ENCODE data around the gene ADAM12.

The ADAM12 gene

DNA sequence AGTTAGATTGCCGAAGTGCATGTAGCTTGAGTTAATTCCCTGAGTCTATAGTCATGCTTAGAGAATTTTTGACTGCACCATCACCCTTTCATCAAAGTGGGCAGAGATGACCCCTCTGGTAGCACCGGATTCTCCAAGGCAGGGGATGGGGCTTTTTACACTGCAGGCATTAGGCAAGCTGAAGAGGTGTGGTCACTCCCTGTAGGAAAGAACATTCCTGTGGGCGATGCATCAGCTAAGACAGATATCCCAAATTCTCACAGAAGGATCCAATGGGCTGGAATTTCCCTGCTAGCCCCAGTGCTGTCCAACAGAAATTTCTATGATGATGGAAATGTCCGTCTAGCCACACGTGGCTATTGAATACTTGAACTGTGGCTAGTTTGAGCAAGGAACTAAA, 118.2 kb downstream of the ADAM12 start:
- DNase-seq (ENCODE audit: low spot score) = no peak

DNA sequence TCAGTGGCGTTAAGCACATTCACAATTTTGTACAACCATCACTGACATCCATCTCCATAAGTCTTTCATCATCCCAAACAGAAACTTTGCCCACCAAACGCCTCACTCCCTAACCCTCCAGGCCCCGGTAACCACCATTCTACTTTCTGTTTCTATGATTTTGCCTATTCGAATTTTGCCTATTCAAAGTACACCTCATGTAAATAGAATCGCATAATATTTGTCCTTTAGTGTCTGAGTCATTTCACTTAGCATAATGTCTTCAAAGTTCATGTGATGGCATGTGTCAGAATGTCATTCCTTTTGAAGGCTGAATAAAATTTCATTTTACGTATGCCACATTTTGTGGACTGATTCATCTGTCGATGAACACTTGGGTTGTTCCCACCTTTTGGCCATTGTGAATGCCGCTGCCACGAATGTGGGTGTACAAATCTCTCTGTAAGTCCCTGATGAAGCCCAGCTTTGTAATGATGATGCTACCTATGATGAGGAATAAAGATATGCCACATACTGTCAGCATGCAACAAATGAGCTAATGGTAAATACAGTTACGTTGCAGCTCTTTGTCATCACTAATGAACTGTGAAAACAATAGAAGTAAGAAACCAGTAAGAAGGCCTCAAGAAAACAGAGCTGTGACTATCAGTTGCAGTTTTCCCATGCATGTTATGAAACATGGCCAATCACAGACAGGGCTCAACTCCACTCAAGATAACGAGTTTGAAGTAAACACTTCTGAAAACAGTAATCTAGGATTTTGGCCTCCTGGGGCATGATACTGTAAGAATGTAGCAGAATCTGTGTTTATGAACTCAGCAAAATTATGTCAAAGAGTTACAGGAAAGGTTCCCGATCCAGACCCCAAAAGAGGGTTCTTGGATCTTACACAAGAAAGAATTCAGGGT, 120.0 kb downstream of the ADAM12 start:
- TF ChIP-seq, protein P1, sequence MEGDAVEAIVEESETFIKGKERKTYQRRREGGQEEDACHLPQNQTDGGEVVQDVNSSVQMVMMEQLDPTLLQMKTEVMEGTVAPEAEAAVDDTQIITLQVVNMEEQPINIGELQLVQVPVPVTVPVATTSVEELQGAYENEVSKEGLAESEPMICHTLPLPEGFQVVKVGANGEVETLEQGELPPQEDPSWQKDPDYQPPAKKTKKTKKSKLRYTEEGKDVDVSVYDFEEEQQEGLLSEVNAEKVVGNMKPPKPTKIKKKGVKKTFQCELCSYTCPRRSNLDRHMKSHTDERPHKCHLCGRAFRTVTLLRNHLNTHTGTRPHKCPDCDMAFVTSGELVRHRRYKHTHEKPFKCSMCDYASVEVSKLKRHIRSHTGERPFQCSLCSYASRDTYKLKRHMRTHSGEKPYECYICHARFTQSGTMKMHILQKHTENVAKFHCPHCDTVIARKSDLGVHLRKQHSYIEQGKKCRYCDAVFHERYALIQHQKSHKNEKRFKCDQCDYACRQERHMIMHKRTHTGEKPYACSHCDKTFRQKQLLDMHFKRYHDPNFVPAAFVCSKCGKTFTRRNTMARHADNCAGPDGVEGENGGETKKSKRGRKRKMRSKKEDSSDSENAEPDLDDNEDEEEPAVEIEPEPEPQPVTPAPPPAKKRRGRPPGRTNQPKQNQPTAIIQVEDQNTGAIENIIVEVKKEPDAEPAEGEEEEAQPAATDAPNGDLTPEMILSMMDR (IDR thresholded peaks at IDR 0.05; ENCODE audit: extremely low read depth, missing control alignments) = no peak
- no peak for DNase-seq (ENCODE audit: low spot score)

More for the DNA sequence above, 118.2 kb downstream of the ADAM12 start:
- TF ChIP-seq, protein P1 (IDR thresholded peaks at IDR 0.05; ENCODE audit: extremely low read depth, missing control alignments) = no peak

DNA sequence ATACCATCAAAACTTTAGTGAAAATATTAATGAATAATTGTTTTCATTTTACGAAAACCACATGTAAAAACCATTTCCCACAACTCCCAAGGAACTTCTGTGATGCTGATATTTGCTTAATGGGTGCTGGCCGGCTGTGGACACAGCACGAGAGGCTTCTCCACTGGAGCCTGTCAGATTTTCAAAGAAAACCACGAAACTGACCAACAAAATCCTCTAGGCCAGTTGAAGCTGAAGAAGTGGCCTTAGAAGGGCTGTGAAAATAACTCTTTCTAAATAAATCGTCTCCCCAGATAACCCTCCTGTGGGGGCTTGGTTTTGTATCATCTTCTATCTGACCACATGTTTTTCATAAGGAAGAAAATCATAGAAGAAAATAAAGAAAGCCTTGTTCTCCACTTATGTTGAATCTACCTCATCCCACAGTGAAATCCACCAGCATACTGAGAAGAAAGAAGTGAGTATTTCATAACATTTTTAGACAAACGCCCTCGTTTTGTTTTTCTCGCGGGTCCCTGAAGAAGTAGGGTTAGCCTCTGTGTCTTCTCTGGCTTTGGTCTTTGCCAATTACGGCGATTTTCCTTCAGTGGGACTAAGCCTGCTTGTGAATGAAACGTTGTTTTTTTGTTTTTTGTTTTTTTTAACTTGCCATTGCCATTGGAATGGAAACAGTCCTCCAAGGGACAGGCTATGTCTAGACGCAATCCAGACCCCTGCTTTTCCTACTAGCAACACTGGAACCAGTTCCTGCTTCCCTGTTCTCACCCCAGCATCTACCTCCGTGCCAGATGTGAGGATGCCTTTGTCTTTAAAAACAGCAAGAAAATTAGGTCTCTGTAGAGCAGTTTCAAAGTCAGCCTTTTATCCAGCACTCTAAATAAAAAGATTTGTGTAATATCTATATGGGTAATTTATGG, 123.9 kb downstream of the ADAM12 start:
- no peak for DNase-seq (ENCODE audit: low spot score)
- TF ChIP-seq, protein P1 (IDR thresholded peaks at IDR 0.05; ENCODE audit: extremely low read depth, missing control alignments) = no peak

DNA sequence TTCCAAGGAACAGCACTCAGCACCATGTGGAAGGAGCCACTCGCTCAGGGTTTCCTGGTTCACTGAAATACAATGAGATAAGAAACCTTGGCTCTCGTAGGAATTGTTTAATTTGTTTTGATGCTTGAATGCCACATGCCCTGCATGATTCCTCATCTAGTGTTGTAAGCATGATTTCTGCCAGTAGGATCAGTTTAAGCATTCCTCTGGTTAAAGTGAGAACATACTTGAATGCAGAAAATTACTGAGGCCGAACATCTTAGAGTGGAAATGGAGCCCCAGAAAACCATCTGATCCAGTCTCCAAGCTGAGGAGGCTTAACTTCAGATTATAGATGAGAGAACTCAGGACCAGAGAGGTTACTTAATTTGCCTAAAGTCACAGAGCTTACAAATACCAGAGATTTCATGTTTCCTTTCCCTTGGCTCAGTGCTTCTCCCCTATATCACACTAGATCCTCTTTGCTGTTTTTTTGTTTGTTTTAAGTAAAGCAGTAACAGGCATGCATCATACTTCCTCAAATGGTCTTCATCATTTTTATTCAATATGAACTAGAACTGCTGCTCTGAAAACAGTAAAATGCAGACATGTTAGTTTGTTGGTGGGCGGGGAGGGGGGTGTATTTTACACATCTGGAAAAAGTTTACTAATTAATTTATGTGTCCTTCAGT, 125.1 kb downstream of the ADAM12 start:
- TF ChIP-seq, protein P1 (IDR thresholded peaks at IDR 0.05; ENCODE audit: extremely low read depth, missing control alignments) = no peak
- no peak for DNase-seq (ENCODE audit: low spot score)

DNA sequence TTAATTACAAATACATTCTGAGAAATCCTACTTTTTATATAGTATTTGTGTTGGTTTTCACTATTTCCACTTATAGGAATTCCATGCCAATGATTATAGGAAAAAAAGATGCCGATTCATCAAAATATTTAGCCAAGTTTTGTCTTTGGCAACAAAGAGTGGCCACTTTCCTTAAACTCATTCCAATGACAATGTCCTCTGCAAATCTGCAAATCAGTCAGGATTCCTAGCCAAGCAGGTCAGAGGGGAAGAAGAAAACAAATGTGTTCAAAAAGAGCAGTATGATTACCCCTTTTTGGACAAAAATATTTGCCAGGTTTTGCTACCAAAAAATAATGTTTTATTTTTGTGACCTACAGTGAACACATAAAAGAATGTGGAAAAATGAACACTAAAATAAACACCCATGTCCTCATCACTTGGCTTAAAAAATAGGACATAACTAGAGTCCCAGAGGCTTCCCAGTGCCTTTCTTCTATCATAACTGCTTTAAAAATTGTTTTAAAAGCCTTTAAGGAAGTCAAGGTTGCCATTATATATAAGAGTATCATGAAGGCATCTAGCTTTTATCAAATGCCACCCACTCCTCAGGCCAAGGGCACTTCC, 125.9 kb downstream of the ADAM12 start:
- no peak for DNase-seq (ENCODE audit: low spot score)
- TF ChIP-seq, protein P1 (IDR thresholded peaks at IDR 0.05; ENCODE audit: extremely low read depth, missing control alignments) = no peak

DNA sequence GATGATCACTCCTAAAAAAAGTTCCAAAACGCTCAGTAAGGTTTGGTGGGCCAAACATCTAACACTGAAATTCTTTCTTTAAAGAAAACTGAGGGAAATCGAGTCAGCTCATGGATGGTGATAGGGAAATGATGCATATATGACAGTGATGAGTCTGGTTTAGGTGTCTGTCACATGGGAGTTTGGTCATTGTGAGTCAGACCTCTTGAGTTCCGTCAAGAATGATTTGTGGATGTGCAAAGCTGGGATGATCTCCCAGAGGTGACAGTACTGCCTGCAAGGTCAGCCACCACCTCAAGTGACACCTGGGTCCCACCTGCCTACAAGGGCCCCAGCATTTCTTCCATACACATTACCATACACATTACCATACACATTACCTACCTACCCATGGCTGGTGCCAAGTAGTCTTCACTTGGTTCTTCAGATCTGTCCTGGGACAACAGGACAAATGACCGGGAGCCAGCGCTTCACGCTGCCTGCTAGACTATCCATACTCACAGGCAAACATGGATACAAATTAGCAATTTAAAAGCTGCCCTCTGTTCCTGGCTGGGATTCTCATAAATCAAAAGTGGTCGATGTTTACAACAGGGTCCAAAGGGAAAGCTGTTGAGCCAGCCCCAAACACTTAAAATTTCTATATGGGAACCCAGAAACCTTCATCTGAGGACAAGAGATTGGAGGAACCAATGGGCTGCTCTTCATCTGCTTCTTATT, 128.4 kb downstream of the ADAM12 start:
- DNase-seq (ENCODE audit: low spot score) = no peak
- TF ChIP-seq, protein P1 (IDR thresholded peaks at IDR 0.05; ENCODE audit: extremely low read depth, missing control alignments) = no peak
